GM12873 (cell line): ENCODE measurements around the gene RIMS3.

Experiments
- TF ChIP-seq, protein P1 (sequence below): IDR thresholded peaks from 2 replicates; pipeline ENCODE4 v1.5.1; 2012; ENCODE audit warnings: low read depth, mild to moderate bottlenecking, moderate library complexity, low read length, control low read depth; ENCODE audit not compliant: insufficient read depth; ENCODE audit errors: missing control alignments

Gene RIMS3

DNA sequence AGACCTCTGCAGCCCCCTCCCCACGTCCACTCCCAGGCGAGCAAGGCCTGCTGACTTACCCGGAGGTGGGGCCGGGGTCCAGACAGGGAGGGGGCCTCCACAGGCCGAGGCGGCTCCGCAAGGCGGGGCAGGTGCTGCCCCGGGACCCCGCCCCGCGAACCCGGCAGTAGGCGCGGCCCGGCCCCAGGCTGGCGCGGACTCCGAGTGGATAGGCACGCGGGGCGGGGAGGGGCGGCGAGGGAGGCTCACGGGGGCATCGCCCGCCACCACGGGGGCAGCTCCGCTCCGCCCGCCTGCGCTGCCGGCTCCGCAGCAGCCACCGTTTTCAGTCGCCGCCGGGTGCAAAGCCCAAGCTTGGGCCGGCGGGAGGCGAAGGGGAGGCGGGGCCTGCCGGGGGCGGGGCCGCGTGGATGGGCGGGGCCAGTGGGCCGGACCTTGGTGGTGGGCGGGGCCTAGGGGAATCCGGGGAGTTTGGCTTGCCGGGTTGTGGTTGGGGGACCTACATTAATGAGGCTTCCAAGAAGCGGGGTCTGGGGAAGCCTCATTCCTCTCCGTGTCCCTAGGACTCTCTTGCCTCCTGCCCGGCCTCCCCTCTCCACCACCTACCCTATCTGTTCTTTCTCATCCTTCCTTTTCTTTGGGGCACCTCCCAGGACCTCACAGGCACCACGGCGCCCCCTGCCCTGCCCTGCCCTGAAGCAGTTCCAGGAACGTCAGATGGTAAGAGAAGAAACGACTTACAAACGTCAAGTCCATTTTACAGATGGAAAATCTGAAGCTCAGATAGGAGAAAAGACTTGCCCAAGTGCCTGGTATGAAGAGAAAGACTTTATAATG, at the start of gene RIMS3:
TSS of gene RIMS3 (minus strand) at position 348 of the 837 bp plus-strand sequence. CDS start 23,757 bp downstream, outside the sequence.
- TF ChIP-seq, protein P1, sequence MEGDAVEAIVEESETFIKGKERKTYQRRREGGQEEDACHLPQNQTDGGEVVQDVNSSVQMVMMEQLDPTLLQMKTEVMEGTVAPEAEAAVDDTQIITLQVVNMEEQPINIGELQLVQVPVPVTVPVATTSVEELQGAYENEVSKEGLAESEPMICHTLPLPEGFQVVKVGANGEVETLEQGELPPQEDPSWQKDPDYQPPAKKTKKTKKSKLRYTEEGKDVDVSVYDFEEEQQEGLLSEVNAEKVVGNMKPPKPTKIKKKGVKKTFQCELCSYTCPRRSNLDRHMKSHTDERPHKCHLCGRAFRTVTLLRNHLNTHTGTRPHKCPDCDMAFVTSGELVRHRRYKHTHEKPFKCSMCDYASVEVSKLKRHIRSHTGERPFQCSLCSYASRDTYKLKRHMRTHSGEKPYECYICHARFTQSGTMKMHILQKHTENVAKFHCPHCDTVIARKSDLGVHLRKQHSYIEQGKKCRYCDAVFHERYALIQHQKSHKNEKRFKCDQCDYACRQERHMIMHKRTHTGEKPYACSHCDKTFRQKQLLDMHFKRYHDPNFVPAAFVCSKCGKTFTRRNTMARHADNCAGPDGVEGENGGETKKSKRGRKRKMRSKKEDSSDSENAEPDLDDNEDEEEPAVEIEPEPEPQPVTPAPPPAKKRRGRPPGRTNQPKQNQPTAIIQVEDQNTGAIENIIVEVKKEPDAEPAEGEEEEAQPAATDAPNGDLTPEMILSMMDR: peak; percentile 22

- TF ChIP-seq, protein P1: no peak
Measured at GRCh38 chr1:40712997-40713396, 47.5 kb upstream of the RIMS3 start.

DNA sequence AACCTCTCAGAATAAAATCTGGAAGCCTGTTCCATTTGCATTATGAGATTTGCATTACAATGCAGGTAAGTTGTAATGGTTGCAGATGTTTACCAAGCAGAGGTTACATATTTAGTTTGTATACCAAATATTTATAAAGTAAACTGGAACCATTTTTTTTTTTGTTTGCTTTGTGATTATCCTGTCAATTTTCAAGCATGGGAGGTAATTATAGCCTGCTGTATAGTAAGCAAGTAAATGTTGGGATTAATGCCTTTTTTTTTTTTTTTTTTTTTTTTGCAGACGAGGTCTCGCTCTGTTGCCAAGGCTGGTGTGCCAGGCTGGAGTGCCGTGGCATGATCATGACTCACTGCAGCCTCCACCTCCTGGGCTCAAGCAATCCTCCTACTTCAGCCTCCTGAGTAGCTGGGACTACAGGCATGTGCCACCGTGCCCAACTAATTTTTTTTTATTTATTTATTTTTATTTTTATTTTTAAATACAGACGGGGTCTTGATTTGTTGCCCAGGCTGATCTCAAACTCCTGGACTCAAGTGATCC, 47.0 kb upstream of the RIMS3 start:
- TF ChIP-seq, protein P1: no peak

- TF ChIP-seq, protein P1: no peak
Measured at GRCh38 chr1:40711465-40712404, 46.3 kb upstream of the RIMS3 start.

- TF ChIP-seq, protein P1: no peak
Measured at GRCh38 chr1:40710581-40711315, 45.3 kb upstream of the RIMS3 start.

- TF ChIP-seq, protein P1: no peak
Measured at GRCh38 chr1:40709802-40710278, 44.4 kb upstream of the RIMS3 start.
